ELR (cell line): Measurements from ENCODE around the gene SETD3.
A peak's percentile ranks its signal among the peaks of the same experiment; 100 is the strongest.

Experiments used
- DNase-seq: peaks from one replicate; pipeline ENCODE4 v3.0.0-alpha.2; 2015; ENCODE audit warnings: low read depth

Gene SETD3

GRCh38 chr14:99393059-99393655, 87.5 kb downstream of the SETD3 start:
- DNase-seq = peak; percentile 66

GRCh38 chr14:99391671-99392070, 89.0 kb downstream of the SETD3 start:
- peak; percentile 48 for DNase-seq

- peak; percentile 72 for DNase-seq
Observed at GRCh38 chr14:99389174-99389826, 91.4 kb downstream of the SETD3 start.

GRCh38 chr14:99388286-99388685, 92.4 kb downstream of the SETD3 start:
- DNase-seq = no peak

- no peak for DNase-seq
Observed at GRCh38 chr14:99387880-99388279, 92.8 kb downstream of the SETD3 start.

- DNase-seq = no peak
Observed at GRCh38 chr14:99384450-99385417, 95.9 kb downstream of the SETD3 start.

GRCh38 chr14:99383472-99384449, 96.9 kb downstream of the SETD3 start:
- peak; percentile 33 for DNase-seq

GRCh38 chr14:99382781-99383471, 97.7 kb downstream of the SETD3 start:
- peak; percentile 79 for DNase-seq

- DNase-seq = no peak
Observed at GRCh38 chr14:99382071-99382470, 98.6 kb downstream of the SETD3 start.

GRCh38 chr14:99381688-99382060, 99.0 kb downstream of the SETD3 start:
- no peak for DNase-seq

- no peak for DNase-seq
Observed at GRCh38 chr14:99380991-99381687, 99.5 kb downstream of the SETD3 start.

- DNase-seq = peak; percentile 12
Observed at GRCh38 chr14:99380402-99380801, 100.3 kb downstream of the SETD3 start.

GRCh38 chr14:99378782-99379214, 101.9 kb downstream of the SETD3 start:
- DNase-seq = peak; percentile 67

GRCh38 chr14:99377951-99378350, 102.7 kb downstream of the SETD3 start:
- no peak for DNase-seq

- DNase-seq = no peak
Observed at GRCh38 chr14:99374964-99375363, 105.7 kb downstream of the SETD3 start.

GRCh38 chr14:99363616-99364290, 116.9 kb downstream of the SETD3 start:
- DNase-seq = no peak

GRCh38 chr14:99363051-99363450, 117.6 kb downstream of the SETD3 start:
- no peak for DNase-seq

GRCh38 chr14:99361596-99362215, 119.0 kb downstream of the SETD3 start:
- no peak for DNase-seq
